ENCODE results near the gene UNC45A.

DNA sequence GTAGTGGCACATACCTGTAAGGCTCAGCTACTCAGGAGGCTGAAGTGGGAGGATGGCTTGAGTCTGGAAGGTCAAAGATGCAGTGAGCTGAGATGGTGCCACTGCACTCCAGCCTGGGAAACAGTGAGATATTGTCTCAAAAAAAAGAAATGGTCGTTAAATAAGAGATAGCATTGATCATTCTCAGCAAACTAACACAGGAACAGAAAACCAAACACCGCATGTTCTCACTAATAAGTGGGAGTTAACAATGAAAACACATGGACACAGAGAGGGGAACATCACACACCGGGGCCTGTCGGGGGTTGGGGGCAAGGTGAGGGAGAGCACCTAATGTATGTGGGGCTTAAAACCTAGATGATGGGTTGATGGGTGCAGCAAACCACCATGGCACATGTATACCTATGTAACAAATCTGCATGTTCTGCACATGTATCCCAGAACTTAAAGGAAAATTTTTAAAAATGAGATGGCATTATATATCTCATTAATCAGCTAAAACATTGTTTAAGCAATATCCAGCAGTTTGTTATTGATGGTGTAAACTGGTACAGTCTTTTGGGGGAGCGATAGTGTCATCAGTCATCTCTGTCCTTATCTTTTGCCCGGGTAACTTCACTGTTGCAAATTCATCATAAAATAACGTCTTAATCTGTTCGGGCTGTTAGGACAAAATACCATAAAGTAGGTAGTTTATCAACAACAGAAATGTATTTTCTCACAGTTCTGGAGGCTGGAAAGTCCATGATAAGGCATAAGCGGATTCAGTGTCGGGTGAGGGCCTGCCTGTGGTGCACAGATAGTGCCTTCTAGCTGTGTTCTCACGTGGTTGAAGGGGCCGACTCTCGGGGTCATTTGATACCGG is 33.7 kb upstream of the UNC45A start:
- TF ChIP-seq, protein P1, sequence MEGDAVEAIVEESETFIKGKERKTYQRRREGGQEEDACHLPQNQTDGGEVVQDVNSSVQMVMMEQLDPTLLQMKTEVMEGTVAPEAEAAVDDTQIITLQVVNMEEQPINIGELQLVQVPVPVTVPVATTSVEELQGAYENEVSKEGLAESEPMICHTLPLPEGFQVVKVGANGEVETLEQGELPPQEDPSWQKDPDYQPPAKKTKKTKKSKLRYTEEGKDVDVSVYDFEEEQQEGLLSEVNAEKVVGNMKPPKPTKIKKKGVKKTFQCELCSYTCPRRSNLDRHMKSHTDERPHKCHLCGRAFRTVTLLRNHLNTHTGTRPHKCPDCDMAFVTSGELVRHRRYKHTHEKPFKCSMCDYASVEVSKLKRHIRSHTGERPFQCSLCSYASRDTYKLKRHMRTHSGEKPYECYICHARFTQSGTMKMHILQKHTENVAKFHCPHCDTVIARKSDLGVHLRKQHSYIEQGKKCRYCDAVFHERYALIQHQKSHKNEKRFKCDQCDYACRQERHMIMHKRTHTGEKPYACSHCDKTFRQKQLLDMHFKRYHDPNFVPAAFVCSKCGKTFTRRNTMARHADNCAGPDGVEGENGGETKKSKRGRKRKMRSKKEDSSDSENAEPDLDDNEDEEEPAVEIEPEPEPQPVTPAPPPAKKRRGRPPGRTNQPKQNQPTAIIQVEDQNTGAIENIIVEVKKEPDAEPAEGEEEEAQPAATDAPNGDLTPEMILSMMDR (IDR thresholded peaks at IDR 0.05) = no peak
- TF ChIP-seq NR2C2 (CRISPR knock-in tag; IDR thresholded peaks at IDR 0.05) (no peak), TEAD4 (CRISPR knock-in tag; IDR thresholded peaks at IDR 0.05) (no peak), TEAD1 (CRISPR knock-in tag; IDR thresholded peaks at IDR 0.05) (no peak), ESRRA (CRISPR knock-in tag; IDR thresholded peaks at IDR 0.05; ENCODE audit: borderline replicate concordance) (no peak), ZNF317 (CRISPR knock-in tag; IDR thresholded peaks at IDR 0.05; ENCODE audit: borderline replicate concordance, low read depth) (no peak), FOXP1 (CRISPR knock-in tag; IDR thresholded peaks at IDR 0.05; ENCODE audit: borderline replicate concordance) (no peak), FOXJ3 (CRISPR knock-in tag; IDR thresholded peaks at IDR 0.05; ENCODE audit: borderline replicate concordance) (no peak)
- TF ChIP-seq, protein P2, sequence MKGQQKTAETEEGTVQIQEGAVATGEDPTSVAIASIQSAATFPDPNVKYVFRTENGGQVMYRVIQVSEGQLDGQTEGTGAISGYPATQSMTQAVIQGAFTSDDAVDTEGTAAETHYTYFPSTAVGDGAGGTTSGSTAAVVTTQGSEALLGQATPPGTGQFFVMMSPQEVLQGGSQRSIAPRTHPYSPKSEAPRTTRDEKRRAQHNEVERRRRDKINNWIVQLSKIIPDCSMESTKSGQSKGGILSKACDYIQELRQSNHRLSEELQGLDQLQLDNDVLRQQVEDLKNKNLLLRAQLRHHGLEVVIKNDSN (CRISPR knock-in tag; IDR thresholded peaks at IDR 0.05) = no peak
- TF ChIP-seq, protein P3, sequence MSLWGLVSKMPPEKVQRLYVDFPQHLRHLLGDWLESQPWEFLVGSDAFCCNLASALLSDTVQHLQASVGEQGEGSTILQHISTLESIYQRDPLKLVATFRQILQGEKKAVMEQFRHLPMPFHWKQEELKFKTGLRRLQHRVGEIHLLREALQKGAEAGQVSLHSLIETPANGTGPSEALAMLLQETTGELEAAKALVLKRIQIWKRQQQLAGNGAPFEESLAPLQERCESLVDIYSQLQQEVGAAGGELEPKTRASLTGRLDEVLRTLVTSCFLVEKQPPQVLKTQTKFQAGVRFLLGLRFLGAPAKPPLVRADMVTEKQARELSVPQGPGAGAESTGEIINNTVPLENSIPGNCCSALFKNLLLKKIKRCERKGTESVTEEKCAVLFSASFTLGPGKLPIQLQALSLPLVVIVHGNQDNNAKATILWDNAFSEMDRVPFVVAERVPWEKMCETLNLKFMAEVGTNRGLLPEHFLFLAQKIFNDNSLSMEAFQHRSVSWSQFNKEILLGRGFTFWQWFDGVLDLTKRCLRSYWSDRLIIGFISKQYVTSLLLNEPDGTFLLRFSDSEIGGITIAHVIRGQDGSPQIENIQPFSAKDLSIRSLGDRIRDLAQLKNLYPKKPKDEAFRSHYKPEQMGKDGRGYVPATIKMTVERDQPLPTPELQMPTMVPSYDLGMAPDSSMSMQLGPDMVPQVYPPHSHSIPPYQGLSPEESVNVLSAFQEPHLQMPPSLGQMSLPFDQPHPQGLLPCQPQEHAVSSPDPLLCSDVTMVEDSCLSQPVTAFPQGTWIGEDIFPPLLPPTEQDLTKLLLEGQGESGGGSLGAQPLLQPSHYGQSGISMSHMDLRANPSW (CRISPR knock-in tag; conservative IDR thresholded peaks at IDR 0.05; ENCODE audit: low read depth) = no peak
- TF ChIP-seq, protein P4, sequence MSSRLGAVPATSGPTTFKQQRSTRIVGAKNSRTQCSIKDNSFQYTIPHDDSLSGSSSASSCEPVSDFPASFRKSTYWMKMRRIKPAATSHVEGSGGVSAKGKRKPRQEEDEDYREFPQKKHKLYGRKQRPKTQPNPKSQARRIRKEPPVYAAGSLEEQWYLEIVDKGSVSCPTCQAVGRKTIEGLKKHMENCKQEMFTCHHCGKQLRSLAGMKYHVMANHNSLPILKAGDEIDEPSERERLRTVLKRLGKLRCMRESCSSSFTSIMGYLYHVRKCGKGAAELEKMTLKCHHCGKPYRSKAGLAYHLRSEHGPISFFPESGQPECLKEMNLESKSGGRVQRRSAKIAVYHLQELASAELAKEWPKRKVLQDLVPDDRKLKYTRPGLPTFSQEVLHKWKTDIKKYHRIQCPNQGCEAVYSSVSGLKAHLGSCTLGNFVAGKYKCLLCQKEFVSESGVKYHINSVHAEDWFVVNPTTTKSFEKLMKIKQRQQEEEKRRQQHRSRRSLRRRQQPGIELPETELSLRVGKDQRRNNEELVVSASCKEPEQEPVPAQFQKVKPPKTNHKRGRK (CRISPR knock-in tag; IDR thresholded peaks at IDR 0.05; ENCODE audit: borderline replicate concordance) = no peak
- TF ChIP-seq, protein P5, sequence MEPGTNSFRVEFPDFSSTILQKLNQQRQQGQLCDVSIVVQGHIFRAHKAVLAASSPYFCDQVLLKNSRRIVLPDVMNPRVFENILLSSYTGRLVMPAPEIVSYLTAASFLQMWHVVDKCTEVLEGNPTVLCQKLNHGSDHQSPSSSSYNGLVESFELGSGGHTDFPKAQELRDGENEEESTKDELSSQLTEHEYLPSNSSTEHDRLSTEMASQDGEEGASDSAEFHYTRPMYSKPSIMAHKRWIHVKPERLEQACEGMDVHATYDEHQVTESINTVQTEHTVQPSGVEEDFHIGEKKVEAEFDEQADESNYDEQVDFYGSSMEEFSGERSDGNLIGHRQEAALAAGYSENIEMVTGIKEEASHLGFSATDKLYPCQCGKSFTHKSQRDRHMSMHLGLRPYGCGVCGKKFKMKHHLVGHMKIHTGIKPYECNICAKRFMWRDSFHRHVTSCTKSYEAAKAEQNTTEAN (CRISPR knock-in tag; IDR thresholded peaks at IDR 0.05) = no peak
- TF ChIP-seq, protein P6, sequence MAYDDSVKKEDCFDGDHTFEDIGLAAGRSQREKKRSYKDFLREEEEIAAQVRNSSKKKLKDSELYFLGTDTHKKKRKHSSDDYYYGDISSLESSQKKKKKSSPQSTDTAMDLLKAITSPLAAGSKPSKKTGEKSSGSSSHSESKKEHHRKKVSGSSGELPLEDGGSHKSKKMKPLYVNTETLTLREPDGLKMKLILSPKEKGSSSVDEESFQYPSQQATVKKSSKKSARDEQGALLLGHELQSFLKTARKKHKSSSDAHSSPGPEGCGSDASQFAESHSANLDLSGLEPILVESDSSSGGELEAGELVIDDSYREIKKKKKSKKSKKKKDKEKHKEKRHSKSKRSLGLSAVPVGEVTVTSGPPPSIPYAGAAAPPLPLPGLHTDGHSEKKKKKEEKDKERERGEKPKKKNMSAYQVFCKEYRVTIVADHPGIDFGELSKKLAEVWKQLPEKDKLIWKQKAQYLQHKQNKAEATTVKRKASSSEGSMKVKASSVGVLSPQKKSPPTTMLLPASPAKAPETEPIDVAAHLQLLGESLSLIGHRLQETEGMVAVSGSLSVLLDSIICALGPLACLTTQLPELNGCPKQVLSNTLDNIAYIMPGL (CRISPR knock-in tag; IDR thresholded peaks at IDR 0.05) = no peak
- TF ChIP-seq, protein P7, sequence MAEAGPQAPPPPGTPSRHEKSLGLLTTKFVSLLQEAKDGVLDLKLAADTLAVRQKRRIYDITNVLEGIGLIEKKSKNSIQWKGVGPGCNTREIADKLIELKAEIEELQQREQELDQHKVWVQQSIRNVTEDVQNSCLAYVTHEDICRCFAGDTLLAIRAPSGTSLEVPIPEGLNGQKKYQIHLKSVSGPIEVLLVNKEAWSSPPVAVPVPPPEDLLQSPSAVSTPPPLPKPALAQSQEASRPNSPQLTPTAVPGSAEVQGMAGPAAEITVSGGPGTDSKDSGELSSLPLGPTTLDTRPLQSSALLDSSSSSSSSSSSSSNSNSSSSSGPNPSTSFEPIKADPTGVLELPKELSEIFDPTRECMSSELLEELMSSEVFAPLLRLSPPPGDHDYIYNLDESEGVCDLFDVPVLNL (CRISPR knock-in tag; IDR thresholded peaks at IDR 0.05; ENCODE audit: borderline replicate concordance, low read depth) = no peak

All from WTC11 (cell line).